LoVo (cell line): ENCODE results near the gene ZNF747.

ENCODE experiments used
- DNase-seq: peaks from one replicate; pipeline ENCODE4 v3.0.0-alpha.2; 2016; ENCODE audit warnings: low spot score

The ZNF747 gene

DNA sequence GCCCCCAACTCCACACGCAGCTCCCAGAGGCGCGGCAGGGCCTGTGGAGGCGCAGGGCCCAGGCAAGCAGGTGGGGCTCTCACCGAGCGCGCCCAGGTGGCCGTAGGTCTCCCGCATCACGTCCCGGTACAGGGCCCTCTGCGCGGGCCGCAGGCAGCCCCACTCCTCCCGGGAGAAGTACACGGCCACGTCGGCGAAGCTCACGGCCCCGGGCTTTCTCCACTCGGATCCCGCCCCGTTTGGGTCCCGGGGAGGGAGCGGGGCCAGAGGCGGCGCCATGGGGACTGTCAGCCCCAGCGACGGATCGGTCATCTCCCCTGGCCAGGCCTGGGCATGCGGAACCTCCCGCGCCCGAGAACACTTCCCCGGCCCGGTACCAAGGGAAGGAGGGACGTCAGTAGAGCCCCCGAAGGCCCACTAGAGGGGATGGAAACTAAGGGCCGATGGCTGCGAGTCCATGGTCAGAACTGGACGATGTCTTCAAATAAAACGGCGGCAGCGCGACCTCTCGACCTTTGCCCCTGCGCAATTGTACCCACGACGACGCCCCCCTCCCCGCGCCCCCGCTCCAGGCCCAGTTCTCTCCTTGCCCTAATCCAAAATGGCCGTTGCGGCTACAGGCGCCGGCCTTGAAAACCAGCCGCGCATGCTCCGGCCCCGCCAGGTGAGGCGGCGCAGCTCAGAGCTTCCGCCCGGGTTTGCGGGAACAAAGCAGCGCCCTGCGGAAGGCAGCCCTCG, at the start of gene ZNF747:
Gene ZNF747 (minus strand): TSS at position 491 of the 738 bp plus-strand sequence. CDS start 179 bp downstream, at position 312.
- peak; percentile 89 for DNase-seq

DNA sequence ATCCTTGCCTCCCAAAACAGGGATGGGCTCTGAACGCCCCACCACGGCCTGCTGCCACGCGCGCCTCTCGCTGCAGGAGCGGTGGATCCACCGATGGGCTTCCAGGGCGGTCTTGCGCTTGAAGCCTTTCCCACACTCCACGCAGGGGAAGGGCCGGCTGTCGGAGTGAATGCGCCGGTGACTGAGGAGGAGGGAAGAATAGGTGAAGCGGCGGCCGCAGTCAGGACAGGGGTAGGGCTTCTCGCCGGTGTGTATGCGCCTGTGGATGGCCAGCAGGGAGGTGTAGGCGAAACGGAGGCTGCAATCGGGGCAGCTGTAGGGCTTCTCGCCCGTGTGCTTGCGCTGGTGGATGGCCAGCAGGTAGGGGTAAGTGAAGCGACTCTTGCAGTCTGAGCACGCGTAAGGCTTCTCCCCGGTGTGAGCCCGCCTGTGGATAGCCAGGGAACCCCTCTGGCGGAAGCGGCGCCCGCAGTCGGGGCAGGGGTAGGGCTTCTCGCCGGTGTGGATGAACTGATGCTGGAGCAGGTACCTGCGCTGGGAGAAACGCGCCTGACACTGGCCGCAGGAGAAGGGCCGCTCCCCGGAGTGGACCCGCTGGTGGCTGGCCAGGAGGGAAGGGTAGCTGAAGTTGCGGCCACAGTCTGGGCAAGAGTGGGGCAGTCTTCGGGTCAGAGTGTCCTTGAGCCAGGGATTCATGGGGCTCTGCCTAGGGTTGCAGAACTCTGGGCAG, 48.1 kb upstream of the ZNF747 start:
- no peak for DNase-seq

DNA sequence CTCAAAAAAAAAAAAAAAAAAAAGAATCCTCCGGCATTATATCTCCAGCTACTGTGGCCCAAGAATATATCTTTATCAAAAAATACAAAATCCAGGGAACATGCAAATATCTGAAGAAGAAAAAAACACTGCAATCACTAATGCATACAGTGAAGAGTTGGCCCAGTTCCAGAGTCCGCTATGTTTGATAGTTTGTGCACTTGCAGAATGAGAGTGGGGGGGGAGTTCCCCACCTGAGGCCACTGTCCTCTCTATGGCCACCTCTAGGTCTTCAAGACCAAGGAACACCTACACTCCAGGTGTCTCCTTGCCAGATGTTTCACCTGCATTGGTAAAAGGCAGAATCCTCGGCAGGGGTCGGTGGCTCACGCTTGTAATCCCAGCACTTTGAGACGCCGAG, 46.8 kb upstream of the ZNF747 start:
- no peak for DNase-seq

DNA sequence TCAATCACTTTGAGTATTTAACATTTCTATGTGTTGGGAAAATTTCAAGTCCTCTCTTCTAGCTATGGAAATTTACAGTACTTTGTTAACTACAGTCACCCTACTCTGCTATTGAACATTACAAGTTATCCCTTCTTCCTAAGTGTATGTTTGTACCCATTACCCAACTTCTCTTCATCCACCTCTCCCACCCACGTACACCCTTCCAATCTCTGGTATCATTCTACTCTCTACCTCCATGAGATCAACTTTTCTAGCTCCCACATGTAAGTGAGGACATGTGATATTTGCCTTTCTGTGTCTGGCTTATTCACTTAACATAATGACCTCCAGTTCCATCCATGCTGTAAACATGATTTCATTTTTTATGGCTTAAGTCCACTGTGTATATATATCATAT, 40.0 kb upstream of the ZNF747 start:
- no peak for DNase-seq

DNA sequence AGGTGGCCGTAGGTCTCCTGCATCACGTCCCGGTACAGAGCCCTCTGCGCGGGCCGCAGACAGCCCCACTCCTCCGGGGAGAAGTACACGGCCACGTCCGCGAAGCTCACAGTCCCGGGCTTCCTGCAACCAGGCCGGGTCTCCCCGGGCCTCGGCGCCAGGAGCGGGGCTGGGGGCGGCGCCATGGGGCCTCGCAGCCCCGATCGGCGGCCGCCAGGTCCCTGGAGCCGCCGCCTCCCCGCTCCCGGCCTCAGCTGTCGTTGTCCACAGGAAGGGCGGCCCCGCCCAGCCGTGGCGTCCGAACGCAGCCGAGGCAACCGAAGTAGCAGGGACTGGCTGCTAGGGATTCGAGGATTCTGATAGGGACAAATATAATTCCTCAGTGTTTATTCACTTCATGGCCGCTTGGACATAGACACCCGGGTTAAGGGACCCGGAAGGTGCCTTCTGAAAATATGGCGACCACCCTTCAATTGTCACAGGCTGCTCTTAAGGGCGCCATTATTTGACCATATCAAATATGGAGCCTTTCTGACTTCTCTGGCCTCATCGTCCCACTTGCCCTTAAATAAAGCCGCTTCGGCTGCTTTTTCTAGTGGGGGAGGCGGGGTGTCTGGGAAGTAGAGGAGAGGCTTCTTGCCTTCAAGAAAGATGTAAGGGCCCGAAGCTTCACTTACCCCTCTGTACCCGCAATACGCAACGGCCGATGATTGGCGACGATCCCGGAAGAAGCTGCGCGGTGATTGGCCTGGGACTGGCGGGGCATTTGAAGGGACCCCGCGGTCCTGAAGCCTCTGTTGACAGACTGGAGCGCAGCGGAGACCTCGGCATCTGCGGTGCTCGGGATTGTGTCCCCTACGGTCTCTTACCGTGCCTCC, 37.0 kb upstream of the ZNF747 start, which contains the start of gene ZNF688:
Gene ZNF688 (minus strand): TSS at position 270 of the 878 bp plus-strand sequence. CDS start 85 bp downstream, at position 185.
- peak; percentile 95 for DNase-seq

DNA sequence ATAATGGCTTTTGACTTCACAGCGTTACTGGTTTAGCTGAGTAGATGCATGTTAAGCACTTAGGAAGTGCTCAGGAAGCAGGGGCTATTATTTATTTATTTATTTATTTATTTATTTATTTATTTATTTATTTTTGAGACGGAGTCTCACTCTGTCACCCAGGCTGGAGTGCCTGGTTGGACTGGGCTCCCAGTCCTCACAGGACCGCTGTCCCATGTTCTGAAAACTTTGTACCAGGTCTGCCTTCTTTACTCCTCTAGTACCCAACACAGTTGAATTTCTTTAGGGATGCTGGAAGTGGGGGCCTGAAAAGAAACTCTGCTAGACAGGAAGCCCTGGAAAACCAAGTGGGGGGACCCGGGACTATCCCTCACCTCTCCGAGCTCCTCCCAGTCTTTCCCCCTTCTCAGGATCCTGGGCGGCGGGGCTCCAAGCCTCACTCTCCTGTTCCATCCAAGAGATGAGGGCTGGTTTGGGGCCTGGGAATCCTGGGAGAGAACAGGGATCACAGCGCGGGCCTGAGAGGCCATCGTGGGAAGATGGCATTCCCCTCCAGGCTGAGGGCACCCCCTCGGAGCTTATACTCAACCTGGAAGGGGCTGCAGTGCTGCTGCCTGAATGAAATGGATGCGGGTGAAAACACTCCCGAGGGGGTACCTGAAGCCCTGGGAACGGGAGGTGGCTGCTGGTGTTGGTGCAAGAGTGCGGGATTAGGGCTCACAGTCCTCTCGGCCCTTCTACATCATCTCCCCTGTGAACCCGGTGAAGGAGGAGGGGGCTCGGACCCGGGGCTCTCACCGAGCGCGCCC, 36.2 kb upstream of the ZNF747 start:
- DNase-seq, result no peak

DNA sequence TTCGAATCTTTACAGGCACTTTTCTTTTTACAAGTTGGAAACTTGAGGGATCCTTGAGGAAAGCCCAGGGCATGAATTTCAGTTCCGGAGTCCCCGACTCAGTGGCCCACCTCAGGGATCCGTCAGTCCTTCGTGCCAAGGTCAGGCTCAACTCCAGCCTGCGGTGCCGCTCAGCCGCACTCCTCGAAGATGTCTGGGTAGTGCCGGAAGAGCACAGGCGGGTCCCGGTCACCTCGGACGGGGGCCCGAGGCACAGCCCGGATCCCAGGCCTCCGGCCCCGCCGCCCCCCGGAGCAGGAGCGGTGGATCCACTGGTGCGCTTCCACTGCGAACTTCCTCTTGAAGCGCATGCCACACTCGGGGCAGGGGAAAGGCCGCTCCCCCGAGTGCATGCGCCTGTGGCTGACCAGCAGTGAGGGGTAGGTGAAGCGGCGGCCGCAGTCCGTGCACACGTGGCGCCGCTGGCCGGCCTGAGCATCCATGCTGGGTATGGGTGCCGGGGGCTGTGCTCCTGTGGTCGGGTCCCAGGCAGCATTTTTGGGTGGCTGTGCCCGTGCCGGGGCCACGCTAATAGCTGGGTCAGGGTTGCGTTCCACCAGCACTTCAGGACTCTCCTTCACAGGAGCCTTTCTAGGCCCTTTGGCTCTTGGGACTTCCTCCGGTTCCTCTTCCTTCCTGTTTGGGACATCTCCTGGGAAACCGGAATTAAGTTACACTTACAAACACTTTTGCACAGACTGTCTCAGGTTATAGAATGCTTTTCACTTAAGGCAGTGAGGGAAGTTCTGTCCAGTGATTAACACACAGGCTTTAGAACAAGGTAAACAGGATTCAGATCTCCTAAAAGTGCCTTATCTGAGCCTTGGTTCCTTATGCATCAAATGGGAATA, 35.3 kb upstream of the ZNF747 start:
- DNase-seq, result no peak

DNA sequence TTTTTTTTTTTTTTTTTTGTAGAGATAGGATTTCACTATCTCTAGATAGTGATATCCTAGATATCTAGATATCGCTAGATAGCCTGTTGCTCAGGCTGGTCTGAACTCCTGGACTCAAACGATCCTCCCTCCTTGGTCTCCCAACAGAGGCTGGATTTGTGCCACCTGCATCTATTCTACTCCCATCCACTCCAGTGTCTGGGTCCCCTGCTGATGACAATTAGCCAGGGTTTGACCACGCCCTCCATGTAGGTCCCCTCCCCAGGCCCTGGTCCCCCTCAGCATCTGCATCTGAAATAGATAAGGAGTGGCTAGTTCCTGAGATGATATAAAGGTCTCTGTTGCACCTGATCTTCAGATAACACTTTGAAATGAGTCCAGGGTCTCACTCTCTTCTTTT, 34.6 kb upstream of the ZNF747 start:
- no peak for DNase-seq

DNA sequence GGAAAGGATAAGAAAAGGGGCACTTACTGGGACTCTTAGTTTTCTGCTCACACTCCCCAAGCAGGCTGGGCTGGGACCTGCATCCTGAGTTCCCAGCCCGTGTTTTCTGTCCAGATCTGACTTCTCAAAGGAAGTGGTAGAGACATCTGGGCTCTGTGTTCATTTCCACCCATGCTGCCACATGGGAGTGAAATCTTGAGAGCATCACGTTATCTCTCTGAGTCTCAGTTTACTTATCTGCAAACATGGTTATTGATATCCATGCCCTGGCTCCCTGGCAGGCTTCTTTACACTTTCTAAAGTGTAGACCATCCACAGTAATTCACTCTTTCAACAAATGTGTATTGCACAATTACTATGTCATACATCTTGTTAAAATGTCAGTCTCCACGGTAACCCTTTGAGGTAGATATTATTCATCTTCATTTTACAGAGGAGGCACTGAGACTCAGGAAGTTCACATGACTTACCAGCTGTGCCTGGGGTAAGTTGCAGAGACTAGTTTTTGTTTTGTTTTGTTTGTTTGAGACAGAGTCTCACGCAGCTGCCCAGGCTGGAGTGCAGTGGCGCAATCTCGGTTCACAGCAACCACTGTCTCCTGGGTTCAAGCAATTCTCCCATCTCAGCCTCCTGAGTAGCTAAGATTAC, 33.5 kb upstream of the ZNF747 start:
- no peak for DNase-seq

DNA sequence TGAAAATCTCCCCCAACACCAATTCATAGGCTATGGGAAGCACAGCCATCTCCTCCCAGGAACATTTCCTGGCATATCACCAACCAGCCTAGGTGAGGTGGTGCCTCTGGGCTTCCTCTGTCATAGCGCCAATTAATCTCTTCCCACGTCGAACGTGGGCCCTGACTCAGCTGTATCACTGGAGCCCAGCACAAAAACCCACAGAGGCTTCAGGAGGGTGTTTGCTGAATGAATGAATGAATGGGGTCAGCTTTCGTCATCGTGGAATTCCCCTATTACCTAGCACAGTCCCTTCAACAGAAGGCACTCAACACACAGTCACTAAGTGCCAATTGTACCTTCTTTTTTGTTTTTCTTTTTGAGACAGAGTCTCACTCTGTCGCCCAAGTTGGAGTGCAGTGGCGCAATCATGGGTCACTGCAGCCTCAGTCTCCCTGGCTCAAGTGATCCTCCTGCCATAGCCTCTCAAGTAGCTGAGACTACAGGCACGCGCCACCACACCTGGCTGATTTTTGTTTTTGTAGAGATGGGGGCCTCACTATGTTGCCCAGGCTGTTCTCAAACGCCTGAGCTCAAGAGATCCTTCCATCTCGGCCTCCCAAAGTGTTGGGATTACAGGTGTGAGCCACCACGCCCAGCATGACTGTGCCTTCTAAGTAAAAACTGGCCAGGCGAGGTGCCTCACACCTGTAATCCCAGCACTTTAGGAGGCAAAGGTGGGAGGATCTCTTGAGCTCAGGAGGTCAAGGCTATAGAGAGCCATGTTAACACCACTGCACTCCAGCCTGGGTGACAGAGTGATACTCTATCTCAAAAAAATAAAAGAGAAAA, 32.7 kb upstream of the ZNF747 start:
- DNase-seq, result no peak

DNA sequence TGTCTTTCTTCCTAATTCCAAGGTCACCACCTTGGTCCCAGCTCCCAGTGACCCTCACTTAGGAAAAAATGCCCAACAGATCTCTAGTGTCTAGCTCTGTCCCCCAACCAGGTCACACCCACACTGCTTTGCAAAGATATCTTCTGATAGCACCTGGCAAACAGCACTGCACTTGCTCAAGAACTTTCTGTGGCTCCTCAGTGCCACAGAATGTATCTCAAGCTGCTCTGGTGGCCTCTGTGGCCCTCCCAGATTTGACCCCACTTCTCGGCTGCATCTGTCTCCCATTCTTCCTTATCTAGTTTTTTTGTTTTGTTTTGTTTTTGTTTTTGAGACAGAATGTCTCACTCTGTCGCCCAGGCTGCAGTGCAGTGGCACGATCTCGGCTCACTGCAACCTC, 31.9 kb upstream of the ZNF747 start:
- no peak for DNase-seq

DNA sequence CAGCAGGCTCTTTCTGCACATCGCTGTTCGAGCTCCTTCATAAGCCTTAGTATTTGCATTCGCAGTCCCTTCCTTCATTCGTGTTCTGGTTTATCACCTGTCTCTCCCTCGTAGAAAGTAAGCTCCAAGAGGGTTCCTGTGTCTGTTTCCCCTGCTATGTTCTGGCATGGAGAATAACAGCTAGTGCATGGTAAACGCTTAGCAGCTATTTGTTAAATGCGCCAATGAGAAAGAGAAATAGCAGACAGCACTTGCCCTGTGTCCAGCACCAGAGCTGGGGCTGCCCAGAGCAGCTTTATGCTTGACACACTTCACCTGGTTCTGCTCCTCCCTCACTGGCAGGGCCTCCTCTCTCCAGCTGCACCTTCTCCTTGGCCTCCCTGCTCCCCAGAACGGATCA, 31.3 kb upstream of the ZNF747 start:
- no peak for DNase-seq

DNA sequence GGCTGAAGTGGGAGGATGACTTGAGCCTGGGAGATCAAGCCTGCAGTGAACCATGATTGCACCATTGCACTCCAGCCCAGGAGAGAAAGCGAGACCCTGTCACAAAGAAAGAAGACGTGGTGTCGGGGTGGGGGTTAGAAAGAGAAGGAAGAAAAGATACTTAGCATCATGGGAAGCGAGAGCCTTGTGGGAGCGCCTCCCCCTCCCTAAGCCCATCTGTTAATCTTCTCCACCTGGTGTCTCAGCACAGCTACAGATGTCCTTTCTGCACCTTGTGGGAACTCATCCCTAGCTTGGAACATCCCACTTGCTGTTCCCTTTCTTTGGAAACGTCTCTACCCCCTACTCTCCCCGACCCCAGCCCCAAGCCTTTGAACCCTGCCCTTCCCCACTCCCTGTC, 30.9 kb upstream of the ZNF747 start:
- no peak for DNase-seq

DNA sequence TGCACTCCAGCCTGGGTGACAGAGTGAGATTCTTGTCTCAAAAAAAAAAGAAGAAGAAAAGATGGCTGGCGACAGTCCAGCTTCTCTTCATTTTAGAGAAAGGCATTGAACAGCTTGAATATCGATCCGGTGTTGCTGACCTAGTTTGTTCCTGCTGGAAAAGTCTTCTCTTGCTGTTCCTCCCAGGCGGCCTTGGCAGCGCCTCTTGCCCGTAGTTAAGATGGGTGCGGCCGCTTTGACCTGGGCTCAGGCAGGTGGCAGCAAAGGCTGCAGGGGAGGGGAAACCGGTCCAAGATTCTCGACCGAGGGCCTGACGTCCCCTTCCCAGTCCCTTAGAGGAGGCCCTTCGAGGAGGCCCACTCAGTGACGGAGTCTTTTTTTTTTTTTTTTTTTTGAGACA, 27.4 kb upstream of the ZNF747 start:
- no peak for DNase-seq

DNA sequence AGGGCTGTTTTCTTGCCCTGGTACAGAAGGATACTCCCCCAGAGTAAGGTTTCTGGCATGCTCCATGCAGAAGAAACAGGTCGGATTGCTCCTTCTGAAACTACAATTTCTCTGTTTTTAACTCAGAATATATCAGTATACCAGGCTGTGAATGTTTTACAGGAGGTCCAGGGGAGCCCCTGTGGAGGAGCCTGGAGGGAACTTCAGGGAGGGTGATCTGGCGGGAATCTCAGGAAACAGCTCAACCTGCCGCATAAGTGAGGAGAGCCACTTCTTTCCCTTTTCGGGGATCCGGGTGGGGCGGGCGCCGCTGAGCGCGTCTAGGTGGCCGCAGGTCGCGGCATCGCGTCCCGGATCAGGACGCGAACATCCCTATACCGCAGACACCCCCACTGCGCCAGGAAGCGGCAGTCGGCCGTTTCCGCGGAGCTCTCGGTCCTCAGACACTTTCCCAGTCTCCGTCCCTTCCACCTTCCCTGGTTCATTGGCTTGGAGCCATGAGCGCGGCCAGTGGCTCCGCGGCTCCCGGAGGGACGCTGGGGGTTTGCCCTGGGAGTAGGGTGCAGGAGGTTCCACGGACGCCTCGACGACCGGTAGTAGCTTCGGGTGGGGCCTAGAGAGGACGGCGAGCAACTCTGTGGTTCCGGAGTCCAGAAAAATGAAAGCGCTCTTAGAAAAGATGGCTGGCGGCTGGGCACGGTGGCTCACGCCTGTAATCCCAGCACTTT, 26.6 kb upstream of the ZNF747 start:
- no peak for DNase-seq

DNA sequence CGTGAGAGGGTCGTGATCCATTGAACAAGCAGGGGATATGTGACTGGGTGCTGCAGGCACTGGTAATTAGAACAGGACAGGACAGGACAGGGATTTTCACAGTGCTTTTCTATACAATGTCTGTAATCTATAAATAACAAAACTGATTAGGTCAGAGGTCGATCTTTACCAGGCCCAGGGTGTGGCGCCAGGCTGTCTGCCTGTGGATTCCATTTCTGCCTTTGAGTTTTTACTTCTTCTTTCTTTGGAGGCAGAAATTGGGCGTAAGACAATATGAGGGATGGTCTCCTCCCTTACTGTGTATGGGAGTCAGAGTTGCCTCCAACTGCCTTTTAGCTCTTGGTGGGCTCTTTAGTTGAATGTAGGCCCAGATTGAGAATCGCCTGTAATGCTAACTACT, 25.0 kb upstream of the ZNF747 start:
- no peak for DNase-seq

DNA sequence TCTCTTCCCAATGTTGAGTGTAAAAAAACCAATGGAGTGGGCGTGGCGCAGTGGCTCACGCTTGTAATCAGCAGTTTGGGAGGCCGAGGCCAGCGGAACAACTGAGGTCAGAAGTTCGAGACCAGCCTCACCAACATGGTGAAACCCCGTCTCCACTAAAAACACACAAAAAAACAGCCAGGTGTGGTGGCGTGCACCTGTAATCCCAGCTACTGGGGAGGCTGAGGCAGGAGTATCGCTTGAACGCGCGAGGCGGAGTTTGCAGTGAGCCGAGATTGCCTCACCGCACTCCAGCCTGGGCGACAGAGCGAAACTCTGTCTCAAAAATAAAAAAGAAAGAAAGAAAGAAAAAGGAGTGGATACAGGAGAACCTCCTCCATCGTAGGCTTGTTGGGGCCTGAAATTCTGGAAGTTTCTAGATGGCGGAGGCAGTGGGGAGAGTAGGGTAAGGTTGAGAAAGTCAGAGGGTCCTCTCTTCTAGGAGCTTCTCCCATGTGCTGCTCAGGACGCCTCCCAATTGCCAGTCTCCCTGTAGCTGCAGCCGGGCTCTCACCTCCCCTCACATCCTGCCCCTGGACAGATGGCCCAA, 24.2 kb upstream of the ZNF747 start:
- DNase-seq, result no peak
